ENCODE results near the gene F13A1.

- TF ChIP-seq EZH2phosphoT487 (IDR thresholded peaks at IDR 0.05; ENCODE audit: insufficient read depth, low read depth), result no peak
- no peak for TF ChIP-seq EZH2 (IDR thresholded peaks at IDR 0.05; ENCODE audit: insufficient read depth, poor library complexity, severe bottlenecking)
These were observed 41.8 kb upstream of the F13A1 start for GRCh38 chr6:6362056-6362840.
